ENCODE data around the gene PI4K2A. TPM values are rescaled to one million over a fixed set of nuclear protein-coding genes. Genes with fewer than 3 reads are reported as not detected.

PI4K2A gene
- total and polyA plus RNA-seq, 2 of the 4 experiments (the other 2 are of a cell fraction): 15.8 to 27.3 TPM

DNA sequence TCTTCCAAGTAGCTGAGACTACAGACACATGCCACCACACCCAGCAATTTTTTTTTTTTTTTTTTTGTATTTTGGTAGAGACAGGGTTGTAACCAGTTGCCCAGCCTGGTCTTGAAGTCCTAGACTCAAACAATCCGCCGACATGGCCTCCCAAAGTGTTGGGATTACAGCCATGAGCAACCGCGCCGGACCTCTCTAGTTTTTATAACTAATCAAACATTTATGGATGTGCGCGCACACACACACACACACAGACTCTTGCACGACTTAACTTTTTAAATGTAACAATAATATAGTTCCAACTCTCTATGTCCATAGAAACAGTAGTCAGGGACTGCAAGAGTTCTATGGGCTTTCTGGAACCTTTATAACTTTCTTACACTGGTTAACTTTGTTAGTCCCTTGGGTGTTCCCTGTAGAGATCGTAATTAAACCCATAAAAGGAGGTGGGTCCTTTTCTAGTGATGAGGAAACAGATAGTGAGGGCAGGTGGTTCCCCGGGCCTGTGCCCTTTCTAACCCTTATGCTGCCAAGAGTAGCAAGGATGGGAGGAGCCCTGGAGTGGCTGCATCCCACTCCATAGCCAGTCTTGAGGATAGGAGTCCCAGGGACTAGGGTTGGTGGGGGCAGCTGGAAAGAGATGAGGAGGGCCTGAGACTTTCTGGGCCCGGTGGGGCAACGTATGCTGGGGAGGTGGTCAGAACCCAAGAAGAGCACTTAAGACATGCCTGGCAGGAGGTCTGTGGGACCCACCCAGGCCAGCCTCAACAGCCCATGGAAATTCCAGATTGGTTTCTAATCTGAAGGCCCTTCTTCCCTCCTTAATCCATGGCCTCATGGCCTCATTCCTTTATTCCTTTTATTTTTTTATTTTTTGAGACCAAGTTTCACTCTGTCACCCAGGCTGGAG is 81.7 kb downstream of the PI4K2A start:
- no peak overlapping the region for H2BK15ac ChIP-seq (ENCODE audit: low read depth, low read length)
- H3K36me3 ChIP-seq (ENCODE audit: control insufficient read depth, insufficient read depth, low read length): peaks cover 22% of the 10 kb centered on the region
- no TSS peak for BruUV-seq (replicated peaks)
- H3K9ac ChIP-seq (ENCODE audit: low read depth, low read length): no peak overlapping the region
- H3K4me3 ChIP-seq (ENCODE audit: insufficient read depth, low read depth, low read length): no peak overlapping the region
- H2BK120ac ChIP-seq (ENCODE audit: low read depth, low read length): no peak overlapping the region
- ATAC-seq (ENCODE audit: low read depth) (no peak), DNase-seq (no peak)
- H2BK20ac ChIP-seq (ENCODE audit: low read depth, low read length): no peak overlapping the region
- intact Hi-C loops (cut with micrococcal nuclease) (no loop called here), dilution Hi-C loops (cut with HindIII; ENCODE audit: low sequenced_read_pairs, unreplicated experiment) (no loop called here), in situ Hi-C loops (cut with MboI; ENCODE audit: low sequenced_read_pairs) (no loop called here)
- no peak overlapping the region for H3K56ac ChIP-seq (ENCODE audit: extremely low read depth, insufficient read depth, low read length)
- no peak overlapping the region for H3K4me2 ChIP-seq (ENCODE audit: low read depth, low read length)
- no peak overlapping the region for H2AK5ac ChIP-seq (ENCODE audit: low read depth, low read length)
- WGBS, 2 experiments (ENCODE audit: extremely low coverage in 2 of 2, insufficient read length in 1 of 2): no CpG with 5 or more reads among the region's 12 CpGs
- TF ChIP-seq, protein P1, sequence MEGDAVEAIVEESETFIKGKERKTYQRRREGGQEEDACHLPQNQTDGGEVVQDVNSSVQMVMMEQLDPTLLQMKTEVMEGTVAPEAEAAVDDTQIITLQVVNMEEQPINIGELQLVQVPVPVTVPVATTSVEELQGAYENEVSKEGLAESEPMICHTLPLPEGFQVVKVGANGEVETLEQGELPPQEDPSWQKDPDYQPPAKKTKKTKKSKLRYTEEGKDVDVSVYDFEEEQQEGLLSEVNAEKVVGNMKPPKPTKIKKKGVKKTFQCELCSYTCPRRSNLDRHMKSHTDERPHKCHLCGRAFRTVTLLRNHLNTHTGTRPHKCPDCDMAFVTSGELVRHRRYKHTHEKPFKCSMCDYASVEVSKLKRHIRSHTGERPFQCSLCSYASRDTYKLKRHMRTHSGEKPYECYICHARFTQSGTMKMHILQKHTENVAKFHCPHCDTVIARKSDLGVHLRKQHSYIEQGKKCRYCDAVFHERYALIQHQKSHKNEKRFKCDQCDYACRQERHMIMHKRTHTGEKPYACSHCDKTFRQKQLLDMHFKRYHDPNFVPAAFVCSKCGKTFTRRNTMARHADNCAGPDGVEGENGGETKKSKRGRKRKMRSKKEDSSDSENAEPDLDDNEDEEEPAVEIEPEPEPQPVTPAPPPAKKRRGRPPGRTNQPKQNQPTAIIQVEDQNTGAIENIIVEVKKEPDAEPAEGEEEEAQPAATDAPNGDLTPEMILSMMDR (conservative IDR thresholded peaks at IDR 0.05; ENCODE audit: low read depth, low read length): no peak
- TF ChIP-seq FOS (IDR thresholded peaks at IDR 0.05; ENCODE audit: low read depth, low read length) (no peak), MXI1 (IDR thresholded peaks at IDR 0.05; ENCODE audit: borderline replicate concordance, low read depth, low read length) (no peak), MAFK (IDR thresholded peaks at IDR 0.05; ENCODE audit: low read depth, low read length) (no peak), RAD21 (IDR thresholded peaks at IDR 0.05; ENCODE audit: low read length) (no peak), NFE2L2 (IDR thresholded peaks at IDR 0.05; ENCODE audit: low read depth, low read length) (no peak), CEBPB (IDR thresholded peaks at IDR 0.05; ENCODE audit: low read depth, low read length) (no peak), MAZ (IDR thresholded peaks at IDR 0.05; ENCODE audit: borderline replicate concordance, low read depth, low read length) (no peak), RFX5 (IDR thresholded peaks at IDR 0.05; ENCODE audit: low read depth, low read length) (no peak), SMC3 (IDR thresholded peaks at IDR 0.05; ENCODE audit: low read depth, low read length) (no peak)
- TF ChIP-seq, protein P2, sequence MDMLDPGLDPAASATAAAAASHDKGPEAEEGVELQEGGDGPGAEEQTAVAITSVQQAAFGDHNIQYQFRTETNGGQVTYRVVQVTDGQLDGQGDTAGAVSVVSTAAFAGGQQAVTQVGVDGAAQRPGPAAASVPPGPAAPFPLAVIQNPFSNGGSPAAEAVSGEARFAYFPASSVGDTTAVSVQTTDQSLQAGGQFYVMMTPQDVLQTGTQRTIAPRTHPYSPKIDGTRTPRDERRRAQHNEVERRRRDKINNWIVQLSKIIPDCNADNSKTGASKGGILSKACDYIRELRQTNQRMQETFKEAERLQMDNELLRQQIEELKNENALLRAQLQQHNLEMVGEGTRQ (IDR thresholded peaks at IDR 0.05; ENCODE audit: low read depth, low read length): no peak
- TF ChIP-seq, protein P3, sequence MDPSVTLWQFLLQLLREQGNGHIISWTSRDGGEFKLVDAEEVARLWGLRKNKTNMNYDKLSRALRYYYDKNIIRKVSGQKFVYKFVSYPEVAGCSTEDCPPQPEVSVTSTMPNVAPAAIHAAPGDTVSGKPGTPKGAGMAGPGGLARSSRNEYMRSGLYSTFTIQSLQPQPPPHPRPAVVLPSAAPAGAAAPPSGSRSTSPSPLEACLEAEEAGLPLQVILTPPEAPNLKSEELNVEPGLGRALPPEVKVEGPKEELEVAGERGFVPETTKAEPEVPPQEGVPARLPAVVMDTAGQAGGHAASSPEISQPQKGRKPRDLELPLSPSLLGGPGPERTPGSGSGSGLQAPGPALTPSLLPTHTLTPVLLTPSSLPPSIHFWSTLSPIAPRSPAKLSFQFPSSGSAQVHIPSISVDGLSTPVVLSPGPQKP (IDR thresholded peaks at IDR 0.05; ENCODE audit: borderline replicate concordance, low read depth, low read length): no peak
- ChIA-PET CTCF (no interaction called here), POLR2A (ENCODE audit: unreplicated experiment) (no interaction called here)
- H2AK9ac ChIP-seq (replicated peaks; ENCODE audit: low read depth, low read length, poor library complexity): no peak overlapping the region
- H2BK5ac ChIP-seq (ENCODE audit: low read depth, low read length, poor library complexity, severe bottlenecking): no peak overlapping the region
- no peak overlapping the region for H3K27ac ChIP-seq (ENCODE audit: insufficient read depth, low read length)
- peaks cover 13% of the 10 kb centered on the region for H3K9me1 ChIP-seq (ENCODE audit: insufficient read depth, low read length)
- H4K8ac ChIP-seq (ENCODE audit: low read depth in 2 of 2, low read length in 2 of 2): no peak overlapping the region
- no peak overlapping the region for H3K4ac ChIP-seq (ENCODE audit: low read depth, low read length)
- no peak overlapping the region for H3K23ac ChIP-seq (ENCODE audit: low read depth, low read length)
- H3K27me3 ChIP-seq (ENCODE audit: control insufficient read depth, insufficient read depth, low read length): no peaks in the 10 kb centered on the region
- no peak overlapping the region for H4K5ac ChIP-seq (ENCODE audit: low read depth, low read length)
- peaks cover 19% of the 10 kb centered on the region for H3K4me1 ChIP-seq (ENCODE audit: control insufficient read depth, insufficient read depth, low read length)
- H3K79me1 ChIP-seq (ENCODE audit: low read depth in 1 of 2, low read length in 2 of 2): peaks cover 20 to 39% of the 10 kb centered on the region in 2 experiments
- no peaks in the 10 kb centered on the region for H3K9me3 ChIP-seq (ENCODE audit: control insufficient read depth, insufficient read depth, low read length)
- no peak overlapping the region for H3K14ac ChIP-seq (replicated peaks; ENCODE audit: low read depth, low read length)
- no peak overlapping the region for H2AFZ ChIP-seq (replicated peaks; ENCODE audit: low read length, poor library complexity)
- peaks cover 22% of the 10 kb centered on the region for H4K20me1 ChIP-seq (ENCODE audit: insufficient read depth, low read length)
- H4K91ac ChIP-seq (ENCODE audit: insufficient read depth, low read depth, low read length): no peak overlapping the region
- H3K18ac ChIP-seq (ENCODE audit: low read depth, low read length): no peak overlapping the region
